Small intestine (tissue), 7 donors: Measurements from ENCODE around the gene PLAAT3. TPM values are rescaled to one million over a fixed set of nuclear protein-coding genes. Genes with fewer than 3 reads are reported as not detected.
"Not testable (repeated sequence)": the region's sequence is repeated elsewhere in the genome, so short reads cannot be mapped to it uniquely, and the experiment has no call there.

Experiments used
- DNase-seq, 2 donors: peaks; one replicate each; pipeline versions ENCODE4 v3.0.0 to v3.0.0-alpha.2; 2013
- FAIRE-seq: peaks from 2 replicates; lab custom pipeline; 2012; peaks lifted over from hg19 to GRCh38; lab: Jason Lieb, UNC
- H3K27ac ChIP-seq, 3 donors: one replicate each; pipeline ENCODE4 v1.5.1; 2013; ENCODE audit warnings: low read length in 2 of 3, mild to moderate bottlenecking in 2 of 3, control low read depth in 1 of 3, inconsistent platforms in 1 of 3, low read depth in 1 of 3, moderate library complexity in 1 of 3
- H3K27me3 ChIP-seq, 3 donors: one replicate each; pipeline ENCODE4 v1.6.1; 2013; ENCODE audit warnings: low read length in 3 of 3, inconsistent platforms in 1 of 3; ENCODE audit not compliant: control insufficient read depth in 3 of 3, insufficient read depth in 3 of 3
- H3K36me3 ChIP-seq, 3 donors: one replicate each; pipeline ENCODE4 v1.6.1; 2013; ENCODE audit warnings: low read length in 3 of 3, inconsistent platforms in 1 of 3, low read depth in 1 of 3, mild to moderate bottlenecking in 1 of 3, moderate library complexity in 1 of 3; ENCODE audit not compliant: control insufficient read depth in 3 of 3, insufficient read depth in 2 of 3
- H3K4me1 ChIP-seq, 3 donors: one replicate each; pipeline ENCODE4 v1.6.1; 2013; ENCODE audit warnings: low read length in 2 of 3, inconsistent platforms in 1 of 3, low read depth in 1 of 3, mild to moderate bottlenecking in 1 of 3, moderate library complexity in 1 of 3; ENCODE audit not compliant: control insufficient read depth in 3 of 3, insufficient read depth in 2 of 3
- H3K4me3 ChIP-seq, 3 donors: one replicate each; pipeline ENCODE4 v1.5.1; 2013; ENCODE audit warnings: low read length in 3 of 3, control low read depth in 1 of 3, inconsistent platforms in 1 of 3, low read depth in 1 of 3, mild to moderate bottlenecking in 1 of 3, moderate library complexity in 1 of 3
- H3K9me3 ChIP-seq, 2 donors: one replicate each; pipeline ENCODE4 v1.6.1; 2013; ENCODE audit warnings: low read depth in 1 of 2, low read length in 1 of 2; ENCODE audit not compliant: control insufficient read depth in 2 of 2, insufficient read depth in 1 of 2
- WGBS, 3 donors: extraction: QIAGEN DNeasy Blood & Tissue Kit; methylation state at CpG; one replicate each; pipeline ENCODE4 v1.1.7; 2013; 5-methylcytosine and 5-hydroxymethylcytosine counted together
- polyA plus RNA-seq, 4 donors: library from polyadenylated mRNA; stranded (reverse) in 3 of 4; unstranded in 1 of 4; fragments of 200-250 nt in 3 of 4; fragments of 120-200 nt in 1 of 4; gene quantifications; one replicate each; pipeline versions ENCODE4 v1.2.1 to v1.2.3, GENCODE V29; 2013
- donor health status: healthy with polysubstance abuse.
- donor health status: control.
- donor health status: control.
- donor health status: Bipolar disorder and iron deficiency.
- donor health status: healthy.

The PLAAT3 gene
- polyA plus RNA-seq, 4 donors, result 2.6 to 55.7 (median 30.4) TPM

DNA sequence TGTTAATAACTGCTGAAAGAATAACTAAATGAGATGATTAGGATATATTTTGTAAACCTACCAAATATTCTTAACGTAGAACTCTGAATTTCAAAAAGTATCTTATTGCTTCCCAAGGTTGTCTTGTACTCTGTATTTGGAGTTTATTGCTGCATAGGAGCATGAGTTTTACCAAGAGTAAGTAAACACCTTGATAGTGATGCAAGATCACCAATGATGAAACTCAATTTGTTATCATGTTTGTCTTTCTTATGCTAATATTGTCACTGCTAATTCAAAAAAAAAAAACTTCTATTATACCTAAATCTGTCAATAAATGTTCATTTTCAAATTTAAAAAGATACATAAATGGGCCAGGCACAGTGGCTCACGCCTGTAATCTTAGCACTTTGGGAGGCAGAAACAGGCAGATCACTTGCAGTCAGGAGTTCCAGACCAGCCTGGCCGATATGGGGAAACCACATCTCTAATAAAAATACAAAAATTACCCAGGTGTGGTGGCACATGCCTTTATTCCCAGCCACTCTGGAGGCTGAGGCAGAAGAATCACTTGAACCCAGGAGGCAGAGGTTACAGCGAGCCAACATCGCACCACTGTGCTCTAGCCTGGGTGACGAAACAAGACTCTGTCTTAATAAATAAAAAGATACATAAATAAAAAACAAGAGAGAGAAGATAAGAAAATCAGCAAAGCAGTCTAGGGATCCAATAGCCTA lies 27.6 kb downstream of the PLAAT3 start:
- no peak overlapping the region for H3K27ac ChIP-seq
- peaks cover 0 to 5% of the 10 kb centered on the region in 2 donors for H3K9me3 ChIP-seq
- no peaks in the 10 kb centered on the region for H3K4me1 ChIP-seq
- no peaks in the 10 kb centered on the region for H3K27me3 ChIP-seq
- WGBS, 3 donors, result 92 to 94% (median 94%) methylated on average over 6 of the region's 6 CpGs
- peaks cover 0 to 2% (median 0%) of the 10 kb centered on the region in 3 donors for H3K36me3 ChIP-seq
- H3K4me3 ChIP-seq, result no peak overlapping the region
- DNase-seq (no peak), FAIRE-seq (no peak)

DNA sequence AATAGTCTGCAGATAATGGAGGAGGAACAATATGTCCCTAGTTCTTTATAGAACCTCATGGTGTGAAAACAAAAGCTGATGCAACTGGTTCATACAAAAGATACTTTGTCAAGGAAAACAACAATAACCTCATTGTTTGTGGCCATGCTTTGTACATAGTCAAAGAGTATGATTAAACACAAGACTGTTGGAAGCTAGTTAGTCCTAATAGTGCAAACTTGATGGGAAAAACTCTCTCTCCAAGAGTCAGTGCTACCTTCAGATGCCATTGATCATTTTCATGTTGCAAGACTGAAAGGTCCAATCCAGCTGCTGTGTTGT lies 30.9 kb downstream of the PLAAT3 start:
- H3K27me3 ChIP-seq, result no peaks in the 10 kb centered on the region
- peaks cover 0 to 2% (median 1%) of the 10 kb centered on the region in 3 donors for H3K36me3 ChIP-seq
- no peak overlapping the region for H3K4me3 ChIP-seq
- DNase-seq (no peak), FAIRE-seq (no peak)
- H3K4me1 ChIP-seq, result no peaks in the 10 kb centered on the region
- H3K27ac ChIP-seq, result no peak overlapping the region
- H3K9me3 ChIP-seq, result peaks cover 0 to 16% of the 10 kb centered on the region in 2 donors

DNA sequence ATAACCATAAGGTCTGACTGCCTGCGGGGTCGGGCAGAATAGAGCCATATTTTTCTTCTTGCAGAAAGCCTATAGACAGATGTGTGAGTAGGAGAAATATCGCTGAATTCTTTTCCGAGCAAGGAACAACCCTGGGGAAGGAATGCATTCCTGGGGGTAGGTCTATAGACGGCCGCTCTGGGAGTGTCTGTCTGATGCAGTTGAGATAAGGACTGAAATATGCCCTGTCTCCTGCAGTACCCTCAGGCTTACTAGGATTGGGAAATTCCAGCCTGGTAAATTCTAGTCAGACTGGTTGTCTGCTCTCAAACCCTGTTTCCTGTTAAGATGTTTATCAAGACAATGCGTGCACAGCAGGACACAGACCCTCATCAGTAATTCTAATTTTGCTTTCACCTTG lies 33.0 kb downstream of the PLAAT3 start:
- not testable (repeated sequence) for FAIRE-seq, H3K4me3 ChIP-seq, H3K27me3 ChIP-seq, H3K4me1 ChIP-seq, DNase-seq, H3K36me3 ChIP-seq, H3K27ac ChIP-seq
- H3K9me3 ChIP-seq, result peaks cover 0 to 19% of the 10 kb centered on the region in 2 donors
- 87 to 90% (median 89%) methylated on average over 7 of the region's 7 CpGs for WGBS, 3 donors

DNA sequence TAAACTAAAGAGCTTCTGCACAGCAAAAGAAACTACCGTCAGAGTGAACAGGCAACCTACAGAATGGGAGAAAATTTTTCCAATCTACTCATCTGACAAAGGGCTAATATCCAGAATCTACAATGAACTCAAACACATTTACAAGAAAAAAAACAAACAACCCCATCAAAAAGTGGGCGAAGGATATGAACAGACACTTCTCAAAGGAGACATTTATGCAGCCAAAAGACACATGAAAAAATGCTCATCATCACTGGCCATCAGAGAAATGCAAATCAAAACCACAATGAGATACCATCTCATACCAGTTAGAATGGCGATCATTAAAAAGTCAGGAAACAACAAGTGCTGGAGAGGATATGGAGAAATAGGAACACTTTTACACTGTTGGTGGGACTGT lies 35.4 kb downstream of the PLAAT3 start:
- H3K27me3 ChIP-seq, DNase-seq, H3K36me3 ChIP-seq, H3K4me3 ChIP-seq, H3K27ac ChIP-seq, FAIRE-seq: not testable (repeated sequence)
- Histone ChIP-seq H3K4me1 (peaks cover 3 to 12% (median 7%) of the 10 kb centered on the region in 3 donors), H3K9me3 (peaks cover 0 to 21% of the 10 kb centered on the region in 2 donors)
- 86 to 91% (median 88%) methylated on average over 1 to 2 of the region's 3 CpGs for WGBS, 3 donors

DNA sequence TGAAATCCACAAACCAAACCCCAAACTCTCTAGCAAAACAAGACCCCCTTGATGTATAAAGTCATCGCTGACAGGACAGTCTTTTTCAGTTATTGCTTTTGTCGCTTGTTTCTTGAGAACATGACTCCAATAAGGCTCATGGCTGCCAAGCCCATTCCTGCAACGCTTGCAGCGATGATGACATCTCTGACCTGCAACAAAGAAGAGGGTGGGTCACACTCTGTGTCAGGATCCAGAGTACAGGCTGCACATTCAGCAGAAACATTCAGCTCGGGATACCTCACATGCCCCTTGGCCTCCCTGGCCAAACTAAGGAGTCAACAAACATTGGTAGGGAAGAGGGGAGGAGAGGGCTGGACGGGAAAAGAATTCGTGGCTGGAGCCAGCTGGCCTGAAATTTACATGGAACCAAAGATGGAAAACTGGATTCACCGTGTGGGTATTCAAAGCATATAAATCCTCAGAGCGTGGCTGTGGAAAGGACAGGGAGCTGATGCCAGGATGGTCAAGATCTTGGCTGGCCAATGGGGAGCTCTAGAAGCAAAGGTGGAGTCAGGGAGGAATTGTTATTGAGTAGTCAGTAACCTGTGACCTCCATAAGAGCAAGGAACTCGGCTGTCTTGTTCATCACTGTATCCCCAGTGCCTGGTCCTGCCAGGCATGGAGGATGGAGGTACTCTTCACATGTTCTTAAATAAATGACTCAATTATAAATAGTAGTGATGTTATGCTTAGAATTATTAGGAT lies 39.2 kb downstream of the PLAAT3 start:
- Histone ChIP-seq H3K9me3 (peaks cover 0 to 8% of the 10 kb centered on the region in 2 donors), H3K27me3 (no peaks in the 10 kb centered on the region), H3K4me1 (peaks cover 3 to 13% (median 7%) of the 10 kb centered on the region in 3 donors), H3K4me3 (peak overlapping the region in 1 of 3 donors; percentile 24), H3K36me3 (no peaks in the 10 kb centered on the region), H3K27ac (peak overlapping the region; percentile 83 to 92 (median 90))
- no peak for FAIRE-seq
- 40 to 57% (median 52%) methylated on average over 10 of the region's 10 CpGs for WGBS, 3 donors
- peak; percentile 72 to 76 for DNase-seq

DNA sequence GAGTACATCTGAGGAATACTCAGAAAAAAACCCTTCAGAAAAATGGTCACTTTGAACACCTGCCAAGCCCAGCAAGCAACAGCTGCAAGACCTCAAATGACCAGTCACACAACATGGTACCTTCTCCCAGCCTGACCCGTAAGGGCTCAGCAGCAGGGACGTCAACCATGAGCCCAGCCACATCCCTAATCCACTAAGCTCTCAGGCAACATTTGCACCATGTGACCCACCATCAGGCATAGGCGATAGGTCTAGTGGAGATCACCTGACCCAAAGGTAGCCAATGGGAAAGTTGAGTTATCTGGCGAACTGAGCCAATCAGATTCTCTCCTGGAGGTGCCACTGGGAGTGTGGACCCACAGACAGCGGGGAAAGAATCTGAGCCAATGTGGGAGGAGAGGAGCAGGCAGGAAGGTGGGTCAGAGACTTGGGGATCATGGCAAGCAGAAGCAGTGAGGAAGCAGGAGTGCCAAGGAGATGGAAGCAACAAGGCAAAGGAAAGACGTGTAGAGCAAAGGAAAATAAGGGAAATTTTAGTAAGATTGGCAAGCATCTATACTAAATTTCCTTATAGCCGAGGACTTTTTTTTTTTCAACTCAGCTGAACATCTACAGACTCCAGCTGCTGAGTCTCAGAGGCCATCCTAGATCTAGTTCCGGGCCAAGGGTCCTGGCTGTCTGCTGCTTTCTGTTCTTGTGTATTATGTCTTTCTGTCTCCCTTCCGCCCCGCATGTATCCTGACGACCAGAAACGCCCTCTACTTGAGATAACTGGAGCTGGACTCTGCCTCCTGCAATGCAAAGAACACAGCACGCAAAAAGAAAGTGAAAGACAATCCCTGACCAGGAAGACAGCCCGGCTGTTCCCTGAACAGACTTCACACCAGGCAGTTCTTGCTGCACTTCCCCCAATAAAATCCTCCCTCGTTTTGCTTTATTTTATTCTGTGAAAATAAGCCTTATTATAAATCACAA lies 40.1 kb downstream of the PLAAT3 start:
- no peaks in the 10 kb centered on the region for H3K27me3 ChIP-seq
- peak overlapping the region; percentile 83 to 92 (median 90) for H3K27ac ChIP-seq
- peak; percentile 95 to 98 for DNase-seq
- H3K4me3 ChIP-seq, result peak overlapping the region in 1 of 3 donors; percentile 24
- peaks cover 3 to 13% (median 7%) of the 10 kb centered on the region in 3 donors for H3K4me1 ChIP-seq
- no peak for FAIRE-seq
- H3K9me3 ChIP-seq, result peaks cover 0 to 6% of the 10 kb centered on the region in 2 donors
- H3K36me3 ChIP-seq, result no peaks in the 10 kb centered on the region
- WGBS, 3 donors, result 30 to 40% (median 37%) methylated on average over 15 of the region's 15 CpGs

DNA sequence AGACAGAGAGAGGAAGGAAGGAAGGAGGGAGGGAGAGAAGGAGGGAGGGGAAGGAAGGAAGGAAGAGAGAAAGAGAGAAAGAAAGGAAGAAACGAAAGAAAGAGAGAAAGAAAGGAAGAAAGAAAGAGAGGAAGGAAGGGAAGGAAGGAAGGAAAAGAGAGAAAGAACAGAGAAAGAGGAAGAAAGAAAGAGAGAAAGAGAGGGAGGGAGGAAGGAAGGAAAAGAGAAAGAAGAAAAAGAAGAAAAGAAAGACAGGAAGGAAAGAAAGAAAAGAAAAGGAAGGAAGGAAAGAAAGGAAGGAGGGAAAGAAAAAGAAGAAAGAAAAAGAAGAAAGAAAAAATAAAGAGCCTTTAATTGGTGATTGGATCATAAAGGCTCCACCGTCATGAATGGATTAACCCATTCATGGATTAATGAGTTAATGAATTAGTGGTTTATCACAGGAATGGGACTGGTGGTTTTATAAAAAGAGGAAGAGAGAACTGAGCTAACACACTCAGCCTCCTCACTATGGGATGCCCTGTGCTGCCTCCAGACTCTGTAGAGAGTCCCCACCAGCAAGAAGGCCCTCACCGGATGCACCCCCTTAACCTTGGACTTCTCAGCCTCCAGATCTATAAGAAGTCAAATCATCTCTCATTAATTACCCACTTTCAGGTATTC lies 42.1 kb downstream of the PLAAT3 start:
- Histone ChIP-seq H3K9me3 (peaks cover 0 to 4% of the 10 kb centered on the region in 2 donors), H3K27me3 (no peaks in the 10 kb centered on the region), H3K36me3 (no peaks in the 10 kb centered on the region), H3K4me3 (no peak overlapping the region), H3K4me1 (peaks cover 3 to 13% (median 11%) of the 10 kb centered on the region in 3 donors), H3K27ac (no peak overlapping the region)
- DNase-seq (no peak), FAIRE-seq (no peak)
- WGBS, 3 donors, result 44 to 65% (median 44%) methylated on average over 3 of the region's 3 CpGs
